K562 (cell line): ENCODE results near the gene IRF2BP2.

Experiments
- CBX2 ChIP-seq: fragments of 200-600 bp; sonication (generic); IDR thresholded peaks from one replicate; pipeline ENCODE4 v1.6.1; 2012; ENCODE audit warnings: mild to moderate bottlenecking, low read length, inconsistent platforms; ENCODE audit not compliant: insufficient read depth, poor library complexity, severe bottlenecking
- CHD2 ChIP-seq: IDR thresholded peaks from 2 replicates; pipeline ENCODE4 v1.6.1; 2011; ENCODE audit warnings: low read depth, low read length
- CTCF ChIP-seq, 3 experiments: IDR thresholded peaks in 2 of 3; conservative IDR thresholded peaks in 1 of 3; 2 replicates each; pipeline ENCODE4 v1.5.1; 2011 to 2012; ENCODE audit warnings: low read length in 3 of 3, mild to moderate bottlenecking in 3 of 3, control low read depth in 2 of 3, improper control_type of control experiment in 1 of 3, inconsistent platforms in 1 of 3, low read depth in 1 of 3, mixed read lengths in 1 of 3, moderate library complexity in 1 of 3; ENCODE audit not compliant: insufficient read depth in 2 of 3
- E2F4 ChIP-seq: sonication (generic); formaldehyde crosslinking; IDR thresholded peaks from 2 replicates; pipeline ENCODE4 v1.8.0; 2022; ENCODE audit warnings: mild to moderate bottlenecking, low read depth, missing genetic modification reagents
- ELK1 ChIP-seq: sonication (generic); formaldehyde crosslinking; IDR thresholded peaks from 2 replicates; pipeline ENCODE4 v1.8.1; 2022; ENCODE audit warnings: missing genetic modification reagents
- FOSL1 ChIP-seq: fragments of 200-800 bp; sonication (Bioruptor generic); conservative IDR thresholded peaks from 2 replicates; pipeline ENCODE4 v1.6.1; 2016; ENCODE audit warnings: missing genetic modification characterization, missing compliant biosample characterization
- POLR2A ChIP-seq: fragments of 450-650 bp; conservative IDR thresholded peaks from 2 replicates; pipeline ENCODE4 v1.6.1; 2016
- THAP7 ChIP-seq: fragments of 250-450 bp; sonication (Bioruptor Pico); IDR thresholded peaks from 2 replicates; pipeline ENCODE4 v1.5.0; 2021
- ZNF253 ChIP-seq: fragments of 250-450 bp; sonication (Bioruptor Pico); conservative IDR thresholded peaks from 2 replicates; pipeline ENCODE4 v1.6.1; 2021; ENCODE audit warnings: mild to moderate bottlenecking

DNA sequence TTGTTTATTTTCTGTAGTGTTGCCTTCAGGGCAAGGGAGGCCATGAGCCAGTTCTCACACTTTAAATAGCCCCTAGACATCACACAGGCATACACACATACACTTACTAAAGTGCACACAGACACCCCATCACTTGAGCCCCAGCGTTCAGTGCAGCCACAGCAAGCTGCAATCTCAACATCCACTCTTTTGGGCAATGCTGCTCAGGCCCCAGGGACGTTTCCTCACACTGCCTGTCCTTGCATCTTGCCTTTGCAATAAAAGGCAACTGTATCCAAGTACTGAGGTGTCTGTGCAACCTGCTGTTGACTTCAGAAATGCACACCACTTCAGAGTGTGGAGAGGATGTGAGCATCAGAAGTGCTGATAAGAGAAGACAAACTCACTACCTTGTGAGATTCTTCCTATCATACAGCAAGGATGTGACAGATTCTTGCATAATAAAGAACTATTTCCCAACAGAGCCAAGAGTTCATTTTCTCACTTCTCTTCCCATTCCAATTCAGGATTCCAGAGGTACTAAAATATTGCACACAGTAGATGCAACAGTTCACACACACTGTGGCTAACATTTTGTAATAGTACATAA is 36.2 kb downstream of the IRF2BP2 start:
- TF ChIP-seq ZNF253 (CRISPR knock-in tag): no peak
- no peak for TF ChIP-seq THAP7 (CRISPR knock-in tag)
- no peak for TF ChIP-seq POLR2A
- no peak for TF ChIP-seq FOSL1 (tag)
- TF ChIP-seq CTCF (IDR thresholded peaks at IDR 0.05 in 2 of 3, conservative IDR thresholded peaks at IDR 0.05 in 1 of 3; ENCODE audit: insufficient read depth in 2 of 3, low read depth in 1 of 3, low read length in 3 of 3): no peak
- TF ChIP-seq CHD2: no peak
- TF ChIP-seq E2F4 (CRISPR knock-in tag): no peak
- TF ChIP-seq CBX2: no peak
- no peak for TF ChIP-seq ELK1
